HCT116 (cell line): ENCODE data around the gene WDR59. TPM values are rescaled to one million over a fixed set of nuclear protein-coding genes. Genes with fewer than 3 reads are reported as not detected.

Source experiments
- ATAC-seq: fragments of 200-7000 bp; cut with Tn5 transposase; 2 replicates; pipeline ENCODE4 v1.9.1; 2020; ENCODE audit warnings: mild to moderate bottlenecking, moderate library complexity
- BruUV-seq: library from RNA; stranded (reverse); fragments of 400-500 nt; replicated peaks from 2 replicates; lab custom pipeline; 2021; lab: Mats Ljungman, UMichigan
- CTCF ChIA-PET: fragments of 300-600 bp; sonication (Branson Sonifier 250); formaldehyde crosslinking; loops from one replicate; lab custom pipeline; 2021; ENCODE audit warnings: antibody characterized with exemption; lab: Charles Lee
- POLR2A ChIA-PET: fragments of 300-600, 350-600 bp; sonication (Branson Sonifier 250); formaldehyde crosslinking; loops from one replicate; lab custom pipeline; 2021; ENCODE audit warnings: antibody characterized with exemption; lab: Charles Lee
- RAD21 ChIA-PET, 2 experiments: fragments of 300-600 bp; sonication (Branson Sonifier 250); formaldehyde crosslinking; loops; one replicate each; lab custom pipeline; 2023; ENCODE audit warnings: low total read pairs in 2 of 2; ENCODE audit not compliant: uncharacterized antibody in 2 of 2, unreplicated experiment in 2 of 2, low non-redundant PET in 1 of 2; lab: Charles Lee
- DNase-seq: peaks from one replicate; pipeline ENCODE4 v3.0.0-alpha.2; 2010; ENCODE audit warnings: low read depth, low spot score
- H2AFZ ChIP-seq: fragments of 200-600 bp; shearing (Covaris generic), sonication (generic); 2 replicates; pipeline ENCODE4 v1.6.1; 2017; ENCODE audit warnings: low read depth, mixed run types, mixed read lengths, antibody characterized with exemption, low read length; ENCODE audit not compliant: poor library complexity, severe bottlenecking
- H3K27ac ChIP-seq: 2 replicates; pipeline ENCODE4 v1.5.1; 2012; ENCODE audit warnings: low read depth, low read length
- H3K27me3 ChIP-seq: fragments of 200-600 bp; sonication (generic); 2 replicates; pipeline ENCODE4 v1.6.1; 2016; ENCODE audit warnings: mixed run types, low read length, mixed read lengths; ENCODE audit not compliant: insufficient read depth
- H3K36me3 ChIP-seq, 2 experiments: fragments of 200-500 bp in 1 of 2; fragments of 200-600 bp in 1 of 2; sonication (Bioruptor generic) in 1 of 2; sonication (generic) in 1 of 2; 2 replicates each; pipeline versions ENCODE4 v1.5.1 to v1.6.1; 2014 to 2016; ENCODE audit warnings: low read length in 2 of 2, inconsistent platforms in 1 of 2, mixed read lengths in 1 of 2, mixed run types in 1 of 2; ENCODE audit not compliant: insufficient read depth in 2 of 2, control insufficient read depth in 1 of 2
- H3K4me1 ChIP-seq, 2 experiments: fragments of 200-600 bp in 1 of 2; sonication (generic) in 1 of 2; 2 replicates each; pipeline versions ENCODE4 v1.5.1 to v1.6.1; 2012 to 2017; ENCODE audit warnings: low read length in 2 of 2, inconsistent platforms in 1 of 2, mild to moderate bottlenecking in 1 of 2, mixed read lengths in 1 of 2, mixed run types in 1 of 2, moderate library complexity in 1 of 2; ENCODE audit not compliant: insufficient read depth in 2 of 2, control insufficient read depth in 1 of 2
- H3K4me2 ChIP-seq: fragments of 200-600 bp; sonication (generic); 2 replicates; pipeline ENCODE4 v1.6.1; 2017; ENCODE audit warnings: mixed run types, low read length, mixed read lengths
- H3K4me3 ChIP-seq, 2 experiments: fragments of 200-600 bp in 1 of 2; sonication (generic) in 1 of 2; replicated peaks in 1 of 2; 2 replicates each; pipeline ENCODE4 v1.5.1; 2011 to 2016; ENCODE audit warnings: low read length in 2 of 2, control low read depth in 1 of 2, low read depth in 1 of 2, mild to moderate bottlenecking in 1 of 2, mixed read lengths in 1 of 2, mixed run types in 1 of 2
- H3K79me2 ChIP-seq: fragments of 200-600 bp; sonication (generic); 2 replicates; pipeline ENCODE4 v1.6.1; 2017; ENCODE audit warnings: mild to moderate bottlenecking, mixed run types, low read length, moderate library complexity, mixed read lengths; ENCODE audit not compliant: insufficient read depth
- H3K9ac ChIP-seq: fragments of 200-600 bp; sonication (generic); 2 replicates; pipeline ENCODE4 v1.6.1; 2016; ENCODE audit warnings: low read length, mixed read lengths
- H3K9me2 ChIP-seq: fragments of 200-600 bp; sonication (generic), shearing (Covaris generic); 2 replicates; pipeline ENCODE4 v1.6.1; 2017; ENCODE audit warnings: mixed run types, mild to moderate bottlenecking, moderate library complexity; ENCODE audit not compliant: insufficient read depth
- H3K9me3 ChIP-seq, 2 experiments: fragments of 200-500 bp in 1 of 2; fragments of 200-600 bp in 1 of 2; sonication (Bioruptor generic) in 1 of 2; sonication (generic) in 1 of 2; 2 replicates each; pipeline ENCODE4 v1.6.1; 2014 to 2017; ENCODE audit warnings: low read length in 2 of 2, mixed read lengths in 2 of 2, inconsistent platforms in 1 of 2, low read depth in 1 of 2, mild to moderate bottlenecking in 1 of 2, mixed run types in 1 of 2, moderate library complexity in 1 of 2; ENCODE audit not compliant: control insufficient read depth in 1 of 2, insufficient read depth in 1 of 2
- H4K20me1 ChIP-seq: fragments of 200-600 bp; sonication (generic), shearing (Covaris generic); 2 replicates; pipeline ENCODE4 v1.6.1; 2017; ENCODE audit warnings: mixed run types, mild to moderate bottlenecking, moderate library complexity; ENCODE audit not compliant: insufficient read depth
- ATF3 ChIP-seq: IDR thresholded peaks from 2 replicates; pipeline ENCODE4 v1.6.1; 2012
- CBX3 ChIP-seq: IDR thresholded peaks from 2 replicates; pipeline ENCODE4 v1.6.1; 2012; ENCODE audit warnings: low read depth
- CEBPB ChIP-seq: IDR thresholded peaks from 2 replicates; pipeline ENCODE4 v1.6.1; 2012; ENCODE audit warnings: low read depth
- ELF1 ChIP-seq: IDR thresholded peaks from 2 replicates; pipeline ENCODE4 v1.6.1; 2012; ENCODE audit warnings: low read depth, borderline replicate concordance
- EZH2 ChIP-seq: fragments of 200-600 bp; sonication (generic); IDR thresholded peaks from 2 replicates; pipeline ENCODE4 v1.6.1; 2017; ENCODE audit warnings: antibody characterized with exemption, mixed run types
- FOSL1 ChIP-seq: IDR thresholded peaks from 2 replicates; pipeline ENCODE4 v1.6.1; 2012; ENCODE audit warnings: low read depth
- JUND ChIP-seq: IDR thresholded peaks from 2 replicates; pipeline ENCODE4 v1.6.1; 2012
- MAX ChIP-seq: IDR thresholded peaks from 2 replicates; pipeline ENCODE4 v1.6.1; 2012
- RAD21 ChIP-seq: IDR thresholded peaks from 2 replicates; pipeline ENCODE4 v1.6.1; 2012; ENCODE audit warnings: low read depth, mild to moderate bottlenecking
- REST ChIP-seq: IDR thresholded peaks from 2 replicates; pipeline ENCODE4 v1.6.1; 2012; ENCODE audit warnings: low read depth
- SP1 ChIP-seq: IDR thresholded peaks from 2 replicates; pipeline ENCODE4 v1.6.1; 2012; ENCODE audit warnings: low read depth
- YY1 ChIP-seq: IDR thresholded peaks from 2 replicates; pipeline ENCODE4 v1.6.1; 2011; ENCODE audit warnings: low read length, low read depth, moderate library complexity, mild to moderate bottlenecking; ENCODE audit not compliant: insufficient replicate concordance; ENCODE audit errors: extremely low read depth
- ZBTB33 ChIP-seq: IDR thresholded peaks from 2 replicates; pipeline ENCODE4 v1.6.1; 2011; ENCODE audit warnings: mild to moderate bottlenecking, low read length, moderate library complexity; ENCODE audit not compliant: insufficient replicate concordance; ENCODE audit errors: extremely low read depth
- ZNF274 ChIP-seq: fragments of 200-500 bp; sonication (Bioruptor generic); IDR thresholded peaks from 2 replicates; pipeline ENCODE4 v1.6.1; 2014; ENCODE audit warnings: mild to moderate bottlenecking, low read depth, low read length, inconsistent platforms
- intact Hi-C: fragments of 100-400 bp; cut with micrococcal nuclease; formaldehyde crosslinking; loops from 2 replicates; pipeline ENCODE4 v1.10.0; 2022
- total RNA-seq: library from RNA; stranded (reverse); gene quantifications from one replicate; pipeline ENCODE4 v1.2.1, GENCODE V29; 2021; ENCODE audit not compliant: unreplicated experiment

WDR59 gene
- total RNA-seq, 1 experiment from 2014 or later: 96.9 TPM

GRCh38 chr16:74899816-74900215, 85.1 kb downstream of the WDR59 start (continued):
- TF ChIP-seq CBX3: no peak
- TF ChIP-seq ZNF274: no peak
- TF ChIP-seq EZH2: no peak
- no peak for TF ChIP-seq FOSL1
- TF ChIP-seq MAX: no peak
- TF ChIP-seq SP1: no peak
- no peak for TF ChIP-seq CEBPB

GRCh38 chr16:74898659-74899058, 86.3 kb downstream of the WDR59 start:
- Histone ChIP-seq H3K9me2 (no peaks in the 10 kb centered on the region), H3K27me3 (no peaks in the 10 kb centered on the region), H3K27ac (no peak overlapping the region), H3K4me1 (peaks cover 11 to 30% of the 10 kb centered on the region in 2 experiments), H3K36me3 (peaks cover 3 to 12% of the 10 kb centered on the region in 2 experiments; a peak in 3 of 4 replicates), H3K9ac (no peak overlapping the region), H4K20me1 (no peaks in the 10 kb centered on the region), H3K4me3 (no peak overlapping the region), H3K4me2 (no peak overlapping the region), H3K9me3 (no peaks in the 10 kb centered on the region), H2AFZ (no peak overlapping the region), H3K79me2 (no peaks in the 10 kb centered on the region)
- BruUV-seq: no TSS peak
- ChIA-PET POLR2A (no interaction called here), RAD21 (no interaction called here), CTCF (no interaction called here)
- ATAC-seq (no peak), DNase-seq (no peak)
- intact Hi-C loops: no loop called here
- TF ChIP-seq ZBTB33 (no peak), REST (no peak), SP1 (no peak), FOSL1 (no peak), YY1 (no peak), ATF3 (no peak), CEBPB (no peak), RAD21 (no peak), JUND (no peak), ELF1 (no peak), ZNF274 (no peak)
